Left ventricle myocardium superior (tissue), 1 donor: ENCODE results near the gene CACNA2D3. TPM values are rescaled to one million over a fixed set of nuclear protein-coding genes. Genes with fewer than 3 reads are reported as not detected.

Experiments
- ATAC-seq: fragments of 200-7000 bp; cut with Tn5 transposase; one replicate; pipeline ENCODE4 v1.9.1; 2020; ENCODE audit warnings: mild to moderate bottlenecking, moderate library complexity
- DNase-seq: peaks from one replicate; pipeline ENCODE4 v3.0.0-alpha.2; 2020
- intact Hi-C: fragments of 100-400 bp; cut with micrococcal nuclease; formaldehyde crosslinking; loops from one replicate; pipeline ENCODE4 v1.11.0; 2022
- total RNA-seq: library from RNA; stranded (reverse); fragmentation: NEBNext Ultra II Directional; extraction: Animal tissue kit (Norgen Biotek cat#: 25700); gene quantifications from one replicate; pipeline ENCODE4 v1.2.1, GENCODE V29; 2021
- donor health status: DM: no; HTN: yes; CAD: no; lungs with severe emphysema.

CACNA2D3 gene
- total RNA-seq, 1 donor from 2014 or later: 26.9 TPM

DNA sequence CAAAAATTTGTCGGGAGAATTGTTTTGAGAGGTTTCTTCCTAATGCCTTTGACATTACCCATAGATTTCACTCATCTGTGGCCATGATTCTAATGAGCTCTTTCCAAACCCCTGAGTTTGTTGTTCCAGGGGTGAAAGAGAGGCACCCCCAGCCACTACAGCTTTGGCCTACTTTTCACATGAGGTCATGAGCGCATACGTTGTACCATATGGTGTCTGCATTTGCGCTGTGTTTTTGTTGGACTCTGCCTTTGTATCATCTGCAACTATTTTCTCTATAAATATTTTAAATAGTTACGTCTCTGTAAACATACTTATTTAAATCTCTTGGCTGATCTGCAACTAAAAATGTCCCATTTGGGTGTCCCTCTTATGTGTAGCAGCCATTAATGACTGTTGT lies 697.6 kb downstream of the CACNA2D3 start:
- intact Hi-C loops: no loop called here
- ATAC-seq: no peak
- no peak for DNase-seq

DNA sequence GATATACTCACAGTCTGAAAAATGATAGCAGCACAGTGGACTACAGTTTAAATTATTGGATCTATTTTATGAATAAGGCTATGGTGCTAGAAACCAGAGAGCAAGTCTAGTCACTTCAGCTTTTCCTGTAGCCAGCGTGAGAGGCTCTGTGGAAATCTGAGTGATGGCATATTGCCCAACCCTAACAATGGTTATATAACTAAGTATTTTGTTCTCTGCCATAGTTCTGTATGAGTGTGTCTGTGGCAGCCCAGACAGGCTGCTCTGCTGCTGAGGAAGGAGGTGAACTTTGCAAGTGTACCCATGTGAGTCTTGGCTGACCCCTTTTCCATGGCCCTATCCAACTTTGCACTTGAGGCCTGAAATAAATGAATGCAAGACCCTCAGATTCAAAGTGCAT lies 699.9 kb downstream of the CACNA2D3 start:
- intact Hi-C loops: no loop called here
- DNase-seq (peak; percentile 38), ATAC-seq (peak; percentile 92)

DNA sequence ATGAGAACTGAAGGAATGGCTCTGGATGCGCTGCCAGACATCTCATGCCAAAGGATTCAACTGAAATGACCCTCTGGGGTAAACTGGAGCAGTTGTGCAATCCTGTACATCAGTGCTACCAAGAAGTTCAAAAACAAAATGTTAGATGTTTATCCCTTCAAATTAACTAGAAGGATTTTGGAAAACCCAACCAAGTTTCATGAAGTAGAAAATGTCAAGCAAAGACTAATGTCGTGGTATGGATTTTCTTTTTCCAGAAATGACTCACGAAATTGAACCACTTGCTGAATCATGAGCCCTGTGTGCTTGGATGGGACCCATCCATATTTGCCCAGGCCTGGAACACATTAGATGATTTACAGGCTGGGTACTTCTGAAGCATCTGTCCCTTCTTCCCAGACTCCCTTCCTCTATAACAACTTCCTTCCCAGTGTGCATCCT lies 703.9 kb downstream of the CACNA2D3 start:
- intact Hi-C loops: no loop called here
- DNase-seq: no peak
- ATAC-seq: no peak

DNA sequence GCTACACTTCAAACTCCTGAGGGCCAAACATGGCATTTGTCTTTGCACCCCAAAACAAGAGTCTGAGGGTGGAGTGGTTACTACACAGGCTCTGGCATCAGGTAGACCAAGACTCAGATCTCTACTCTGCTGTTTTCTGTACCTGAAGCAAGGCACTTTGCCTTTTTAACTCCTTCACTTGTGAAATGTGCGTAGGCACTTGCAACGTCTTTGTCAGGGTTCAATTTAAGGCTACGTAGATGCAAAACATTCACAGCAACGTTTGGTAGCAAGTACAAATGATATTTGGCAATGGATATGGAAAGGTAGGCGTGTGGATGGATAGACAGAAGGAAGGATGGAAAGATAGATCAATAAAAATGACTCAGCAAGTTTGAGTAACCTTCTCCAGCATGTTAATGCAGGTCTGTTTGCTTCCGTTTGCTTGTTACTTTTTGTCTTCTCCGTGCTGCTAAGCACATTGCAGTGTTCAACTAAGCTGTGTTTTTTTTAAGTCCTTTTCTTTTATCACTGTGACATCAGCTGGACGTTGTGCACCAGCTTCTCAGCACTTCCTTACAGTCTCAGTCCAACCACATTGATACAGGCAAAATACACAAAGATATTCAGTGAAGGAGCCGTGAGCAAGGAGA lies 704.8 kb downstream of the CACNA2D3 start:
- no peak for ATAC-seq
- intact Hi-C loops: no loop called here
- DNase-seq: no peak

DNA sequence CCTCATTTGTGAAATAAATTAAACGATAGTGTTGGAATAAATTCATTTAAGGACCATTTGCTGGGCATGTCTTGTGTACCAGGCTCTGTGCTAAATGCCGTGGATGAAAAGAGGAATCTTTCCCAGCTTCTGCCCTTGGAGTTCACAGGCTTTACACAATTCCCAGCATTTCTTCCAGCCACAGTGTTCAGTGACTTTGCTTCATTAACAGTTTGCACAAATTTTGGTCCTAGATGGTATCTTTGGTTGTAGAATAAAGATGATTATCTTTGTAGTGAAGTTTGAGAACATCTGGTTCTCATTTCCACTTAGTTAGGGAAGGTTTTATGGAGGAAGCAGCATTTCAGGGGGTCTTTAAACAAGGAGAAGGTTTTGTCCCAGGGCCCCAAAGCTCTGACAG lies 705.4 kb downstream of the CACNA2D3 start:
- ATAC-seq: no peak
- intact Hi-C loops: no loop called here
- no peak for DNase-seq

DNA sequence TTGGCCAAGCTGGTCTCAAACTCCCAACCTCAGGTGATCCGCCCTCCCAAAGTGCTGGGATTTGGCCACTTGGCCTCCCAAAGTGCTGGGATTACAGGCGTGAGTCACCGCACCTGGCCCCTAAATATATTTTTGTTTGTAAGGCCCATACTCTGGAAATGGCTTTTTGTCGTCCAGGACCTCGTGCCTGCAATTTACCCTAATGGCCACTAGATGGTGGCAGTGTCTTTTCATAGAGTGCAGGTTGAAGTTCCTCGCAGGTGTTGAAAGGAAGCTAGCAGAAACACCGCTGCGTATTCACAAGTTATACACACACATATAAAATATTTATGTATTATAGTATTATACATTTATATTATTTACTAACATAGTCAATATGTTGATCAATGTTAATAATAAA lies 708.3 kb downstream of the CACNA2D3 start:
- DNase-seq (no peak), ATAC-seq (no peak)
- intact Hi-C loops: no loop called here

DNA sequence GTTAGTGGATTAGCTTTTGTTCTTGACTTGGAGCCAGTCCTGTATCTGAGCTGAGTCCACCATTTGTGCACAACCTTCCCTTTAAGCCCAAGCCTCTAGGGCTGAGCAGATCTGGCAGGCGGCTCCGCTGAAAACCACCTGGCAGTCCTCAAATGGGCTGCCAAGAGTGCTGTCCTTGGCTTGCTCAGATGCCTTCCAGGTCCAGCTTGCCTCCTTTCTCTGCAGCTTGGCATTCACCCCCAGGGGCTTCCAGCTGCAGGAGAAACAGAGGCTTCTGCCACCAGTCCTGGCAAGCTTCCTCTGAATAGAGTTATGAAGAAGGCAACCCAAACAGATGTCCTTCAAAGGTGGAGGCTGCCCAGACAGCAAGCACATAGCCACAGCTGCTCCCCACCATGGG lies 708.8 kb downstream of the CACNA2D3 start:
- no peak for DNase-seq
- no peak for ATAC-seq
- intact Hi-C loops: no loop called here

DNA sequence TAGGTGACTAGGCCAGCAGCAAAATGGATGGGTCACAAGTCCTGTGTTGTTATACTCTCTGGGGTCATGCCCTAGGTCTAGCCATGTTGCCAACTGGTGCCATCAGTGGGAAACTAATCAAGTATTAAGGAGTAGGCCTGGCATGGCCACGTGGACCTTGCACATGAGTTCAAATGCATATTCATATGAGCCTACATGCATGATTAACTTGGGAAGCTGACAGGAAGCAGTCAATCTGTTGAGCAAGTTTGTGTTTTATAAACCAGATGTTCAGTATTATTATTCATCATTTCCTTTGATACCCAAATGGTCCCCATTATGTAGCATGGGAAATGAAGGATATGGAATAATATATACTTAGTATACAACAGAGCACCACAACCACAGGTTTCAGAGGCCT lies 710.5 kb downstream of the CACNA2D3 start:
- no peak for DNase-seq
- intact Hi-C loops: no loop called here
- ATAC-seq: no peak

DNA sequence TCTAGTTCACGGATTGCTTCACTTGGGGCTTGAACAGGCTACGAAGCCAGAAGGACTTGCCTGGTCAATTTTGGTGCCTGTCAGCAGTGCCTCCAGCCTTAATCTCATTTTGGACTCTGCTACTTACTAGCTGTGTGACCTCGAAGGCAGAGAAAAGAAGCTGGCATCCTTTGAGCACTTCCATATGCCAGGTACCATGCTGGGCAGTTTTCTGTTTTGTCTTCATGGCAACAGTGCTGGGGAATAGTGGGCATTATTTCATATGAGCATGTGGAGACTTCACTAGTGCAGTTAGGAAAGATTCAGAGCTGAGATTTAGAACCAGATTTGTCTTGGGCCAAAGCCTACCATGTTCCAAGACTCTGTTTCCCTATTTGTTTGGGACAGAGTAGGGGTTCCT lies 713.3 kb downstream of the CACNA2D3 start:
- DNase-seq: no peak
- intact Hi-C loops: no loop called here
- no peak for ATAC-seq

DNA sequence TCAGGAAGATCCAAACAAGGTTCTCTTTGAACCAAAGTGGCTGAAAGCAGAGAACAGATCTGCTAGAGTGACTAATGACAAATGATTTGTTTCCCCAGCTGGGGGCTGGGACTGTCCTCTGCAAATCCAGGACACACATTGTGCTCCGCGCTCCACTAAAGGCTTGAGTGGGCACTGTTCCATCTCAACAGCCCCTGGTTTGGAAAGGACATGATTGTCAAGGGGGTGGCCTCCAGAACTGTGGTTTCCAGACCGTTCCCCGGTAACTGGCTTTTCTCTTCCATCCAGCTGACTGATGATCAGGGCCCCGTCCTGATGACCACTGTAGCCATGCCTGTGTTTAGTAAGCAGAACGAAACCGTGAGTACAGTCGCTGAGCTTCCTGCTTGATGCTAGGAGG lies 714.5 kb downstream of the CACNA2D3 start:
- no peak for DNase-seq
- intact Hi-C loops: no loop called here
- no peak for ATAC-seq

DNA sequence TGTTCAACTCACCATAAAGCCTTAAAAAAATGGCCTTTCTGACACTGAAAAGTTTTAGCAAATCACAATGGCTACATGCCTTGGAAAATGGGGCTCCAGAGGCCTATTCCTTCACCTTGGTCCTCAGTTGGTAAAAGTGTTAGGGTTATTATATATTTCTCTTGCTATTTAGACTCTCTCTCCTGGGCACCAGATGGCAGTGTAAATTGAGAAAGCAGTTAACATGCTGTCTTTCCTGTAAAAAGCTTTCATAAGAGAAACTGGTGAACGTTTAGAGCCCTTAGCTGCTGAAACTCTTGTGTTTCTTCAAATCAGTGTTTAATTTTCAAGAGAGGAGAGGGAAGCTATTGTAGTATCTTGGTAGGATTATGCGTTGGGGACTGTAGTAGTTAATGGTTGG lies 715.6 kb downstream of the CACNA2D3 start:
- ATAC-seq (no peak), DNase-seq (no peak)
- intact Hi-C loops: no loop called here

DNA sequence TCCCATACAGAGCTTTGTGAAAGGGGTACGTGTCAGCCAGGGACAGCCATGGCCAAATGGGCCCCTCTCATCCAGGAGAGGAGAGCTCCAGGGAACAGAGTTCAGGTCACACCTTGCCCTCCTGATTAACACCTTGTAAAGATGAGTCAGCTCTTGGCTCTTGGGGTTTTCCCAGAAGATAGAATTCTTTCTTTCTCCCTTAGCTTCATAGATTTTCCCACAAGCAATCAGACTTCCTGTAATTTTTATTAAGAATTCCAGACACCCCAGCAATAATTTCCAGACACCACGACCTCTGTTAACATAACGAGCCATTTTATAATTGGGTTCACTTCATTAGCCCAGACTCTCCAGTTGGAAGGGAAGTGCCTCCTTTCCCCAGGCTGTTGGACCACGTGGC lies 719.1 kb downstream of the CACNA2D3 start:
- DNase-seq: no peak
- no peak for ATAC-seq
- intact Hi-C loops: no loop called here

DNA sequence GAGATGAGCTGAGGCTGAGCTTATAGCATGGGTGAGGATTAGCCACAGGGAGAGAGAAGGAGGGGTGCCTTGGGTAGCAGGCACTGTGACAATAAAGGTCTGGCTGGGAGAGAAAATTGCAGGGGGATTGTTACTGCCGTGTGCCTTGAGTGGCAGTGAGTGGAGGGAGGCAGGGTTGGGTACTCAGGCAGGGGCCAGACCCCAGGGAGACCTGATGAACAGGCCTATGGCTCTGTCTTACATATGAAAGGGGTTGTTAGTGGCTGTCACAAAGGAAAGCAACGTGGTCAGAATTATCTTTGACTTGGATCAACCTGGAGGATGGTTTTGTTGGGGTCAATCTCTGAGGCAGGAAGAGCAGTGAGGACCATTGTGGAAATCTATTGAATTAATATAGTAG lies 721.0 kb downstream of the CACNA2D3 start:
- intact Hi-C loops: no loop called here
- no peak for DNase-seq
- ATAC-seq: no peak

DNA sequence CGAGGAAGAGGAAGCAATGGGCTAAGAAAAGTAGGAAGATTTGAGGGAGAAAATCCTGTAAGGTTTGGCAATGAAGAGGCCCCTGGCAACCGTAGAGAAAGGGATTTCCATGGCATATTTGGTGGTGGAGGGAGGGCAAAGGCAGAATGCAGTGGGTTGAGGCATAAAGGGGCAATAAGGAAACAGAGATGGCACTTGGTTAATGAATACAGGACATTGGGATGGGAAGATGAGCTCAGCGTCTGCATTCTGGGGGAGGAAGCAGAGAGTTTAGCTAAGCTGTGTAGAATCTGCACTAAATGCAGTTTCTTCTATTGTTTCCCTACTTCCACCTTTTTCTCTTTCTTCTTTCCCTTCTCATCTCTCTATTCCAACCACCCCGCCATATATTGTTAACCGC lies 721.9 kb downstream of the CACNA2D3 start:
- intact Hi-C loops: no loop called here
- DNase-seq (no peak), ATAC-seq (no peak)

DNA sequence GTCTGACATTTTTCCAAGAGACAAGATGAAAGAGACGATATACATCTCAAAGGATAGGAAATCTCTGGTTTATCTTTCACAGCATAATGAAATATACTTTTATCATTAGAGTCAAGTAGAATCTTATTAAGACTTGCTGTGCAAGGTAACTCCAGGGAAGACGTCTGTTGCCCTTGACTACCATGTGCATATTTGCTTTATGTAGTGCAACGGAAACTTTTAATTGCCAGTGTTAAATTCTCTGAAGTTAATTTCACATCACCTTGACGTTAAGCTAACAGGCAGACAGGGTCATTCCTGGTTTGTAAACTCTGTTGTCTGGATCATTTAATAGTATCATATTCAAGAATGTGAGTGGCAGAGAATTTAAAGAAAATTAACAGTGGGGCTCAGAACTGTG lies 722.7 kb downstream of the CACNA2D3 start:
- intact Hi-C loops: no loop called here
- no peak for ATAC-seq
- DNase-seq: no peak

DNA sequence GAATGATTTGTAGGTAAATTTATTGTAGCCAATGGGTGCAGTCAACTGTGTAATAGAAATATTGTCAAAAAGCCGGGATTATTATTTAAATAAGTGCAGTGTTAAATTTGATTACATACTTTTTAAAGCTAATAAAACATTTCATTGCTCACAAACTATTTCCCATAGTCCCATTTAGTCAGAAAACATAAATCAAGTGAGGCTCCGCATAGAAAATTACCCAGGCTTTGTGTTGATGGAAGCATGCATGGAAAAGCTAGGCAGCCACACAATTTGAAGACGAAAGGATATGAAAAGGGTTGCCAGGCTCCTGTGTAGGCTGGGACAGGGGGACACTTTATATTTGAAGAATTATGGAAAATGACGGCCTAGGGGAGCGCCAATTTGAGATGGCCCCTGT lies 723.2 kb downstream of the CACNA2D3 start:
- DNase-seq (no peak), ATAC-seq (no peak)
- intact Hi-C loops: no loop called here

DNA sequence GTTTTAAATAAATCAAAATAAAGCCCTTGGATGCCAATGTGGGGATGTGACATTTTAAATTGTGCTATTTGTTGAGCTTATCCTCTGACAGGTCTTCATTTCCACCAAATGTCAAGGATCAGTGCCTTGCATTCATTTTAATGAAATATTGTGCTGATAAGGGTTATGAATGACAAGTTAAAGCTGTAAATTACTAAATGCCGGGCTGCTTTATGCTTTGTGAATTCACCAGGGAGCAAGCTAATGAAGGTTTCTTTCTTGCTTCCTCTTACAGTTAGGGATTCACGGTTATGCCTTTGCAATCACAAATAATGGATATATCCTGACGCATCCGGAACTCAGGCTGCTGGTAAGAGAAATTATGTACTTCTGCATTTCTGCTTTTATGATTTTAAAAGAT lies 723.8 kb downstream of the CACNA2D3 start:
- intact Hi-C loops: no loop called here
- DNase-seq: no peak
- ATAC-seq: no peak

DNA sequence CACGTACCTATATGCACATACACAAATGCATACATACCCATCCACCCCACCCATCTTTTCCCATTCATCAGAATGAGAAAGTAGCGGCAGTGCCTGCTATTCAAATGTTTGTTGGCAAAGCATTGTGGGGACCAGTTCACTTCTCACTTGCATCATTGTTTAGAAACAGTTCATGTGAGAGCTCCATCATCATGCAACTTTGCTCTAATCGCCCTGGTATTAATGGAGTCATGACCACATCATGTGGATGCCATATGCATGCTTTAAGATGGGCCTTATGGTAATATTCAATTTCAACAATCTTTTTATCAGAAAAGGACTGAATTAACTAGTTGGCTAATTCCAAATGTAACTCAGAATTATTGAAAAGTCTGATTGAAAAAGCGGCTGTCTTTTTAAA lies 725.0 kb downstream of the CACNA2D3 start:
- intact Hi-C loops: no loop called here
- DNase-seq (no peak), ATAC-seq (no peak)

DNA sequence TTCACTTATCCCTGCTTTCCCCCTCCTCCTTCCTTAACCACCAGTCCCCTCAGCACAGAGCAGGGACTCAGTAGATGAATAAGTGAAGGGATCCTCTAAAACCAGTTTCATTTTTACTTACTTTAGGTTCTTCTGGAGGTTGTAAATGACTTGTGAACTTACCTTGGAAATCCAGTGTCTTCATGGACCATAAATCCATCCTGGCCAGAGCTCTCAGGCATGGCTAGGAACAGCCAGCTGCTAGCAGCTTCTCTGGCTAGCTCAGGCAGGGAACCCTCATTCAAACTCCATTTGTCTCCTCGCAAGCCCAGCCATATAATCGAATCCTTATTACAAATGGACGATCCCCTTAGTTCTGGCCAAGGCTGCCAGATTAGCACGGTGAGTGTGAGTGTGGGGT lies 727.0 kb downstream of the CACNA2D3 start:
- intact Hi-C loops: no loop called here
- ATAC-seq: no peak
- no peak for DNase-seq

DNA sequence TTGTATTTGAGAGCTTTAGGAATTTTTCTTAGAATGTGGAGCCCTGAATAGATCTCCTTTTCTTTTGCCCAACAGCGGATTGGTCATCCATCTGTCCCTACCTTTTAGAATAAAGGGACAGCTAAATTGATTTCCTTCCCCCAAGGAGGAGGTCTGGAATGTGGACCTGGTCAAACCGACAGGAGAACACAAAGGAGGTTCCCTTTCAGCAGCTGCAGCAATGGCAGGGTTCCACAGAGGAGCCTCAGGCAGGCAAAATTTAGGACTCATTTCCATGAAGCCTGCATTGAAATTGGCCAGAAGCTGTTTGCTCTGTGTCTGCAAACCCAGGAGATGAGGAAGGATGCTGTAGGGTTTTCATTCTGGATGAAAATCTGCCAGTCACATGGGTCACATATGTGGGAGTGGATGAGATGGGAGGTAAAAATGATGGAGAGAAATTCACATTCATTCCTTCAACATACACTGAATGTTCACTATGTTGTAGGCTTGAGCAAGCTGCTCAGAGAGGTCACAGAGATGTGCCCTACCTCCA lies 728.2 kb downstream of the CACNA2D3 start:
- intact Hi-C loops: loop anchor here (5.0 kb wide), 1 partner anchor 327 kb away; no protein-coding TSS in a partner anchor
- no peak for DNase-seq
- no peak for ATAC-seq

DNA sequence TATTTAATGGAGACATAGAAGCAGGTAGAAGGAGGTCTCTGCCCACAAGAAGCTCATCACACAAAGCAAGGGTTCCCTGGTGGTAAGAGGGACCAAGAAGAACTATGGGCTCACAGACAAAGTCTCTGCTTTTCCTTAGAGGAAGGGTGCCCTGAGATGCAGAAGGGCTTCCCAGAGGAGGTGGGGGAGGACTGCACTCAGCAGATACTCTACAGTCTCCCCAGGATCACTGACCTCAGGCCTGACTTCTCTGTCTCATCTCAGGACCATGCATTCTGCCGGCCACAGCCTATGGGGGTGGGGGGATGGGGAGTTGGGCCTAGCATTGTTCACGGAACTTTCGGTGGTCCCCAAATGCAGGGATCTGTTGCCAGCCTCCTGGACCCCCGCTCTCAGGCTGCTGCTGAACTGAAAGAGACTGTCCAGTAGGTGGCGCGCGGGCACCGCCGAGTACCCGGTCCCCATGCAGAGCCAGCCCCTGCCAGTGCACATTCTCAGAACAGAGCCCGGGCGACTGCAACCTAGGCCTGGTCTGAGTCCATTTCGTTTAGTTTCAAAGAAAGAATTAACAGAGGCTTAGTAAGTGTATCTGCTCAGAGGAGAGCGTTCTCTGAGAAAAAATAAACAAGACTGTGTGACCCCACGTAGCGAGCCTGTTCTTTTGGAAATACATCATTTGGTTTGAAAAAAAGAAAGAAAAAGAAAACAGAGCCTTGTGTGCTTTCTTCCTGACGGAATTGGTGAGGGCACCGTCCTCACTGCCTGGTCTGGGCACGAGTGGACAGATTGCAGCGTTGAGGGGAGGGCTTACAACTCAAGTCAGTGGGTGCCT lies 731.4 kb downstream of the CACNA2D3 start:
- DNase-seq (peak; percentile 85), ATAC-seq (peak; percentile 95)
- intact Hi-C loops: loop anchor here (5.0 kb wide), 1 partner anchor 324 kb away; no protein-coding TSS in a partner anchor
